NCI-H748 (cell line): Measurements from ENCODE around the gene KCNF1.

ENCODE experiments used
- DNase-seq: peaks from one replicate; lab custom pipeline; 2025; ENCODE audit not compliant: unreplicated experiment; lab: John Stamatoyannopoulos, UW

The KCNF1 gene

DNA sequence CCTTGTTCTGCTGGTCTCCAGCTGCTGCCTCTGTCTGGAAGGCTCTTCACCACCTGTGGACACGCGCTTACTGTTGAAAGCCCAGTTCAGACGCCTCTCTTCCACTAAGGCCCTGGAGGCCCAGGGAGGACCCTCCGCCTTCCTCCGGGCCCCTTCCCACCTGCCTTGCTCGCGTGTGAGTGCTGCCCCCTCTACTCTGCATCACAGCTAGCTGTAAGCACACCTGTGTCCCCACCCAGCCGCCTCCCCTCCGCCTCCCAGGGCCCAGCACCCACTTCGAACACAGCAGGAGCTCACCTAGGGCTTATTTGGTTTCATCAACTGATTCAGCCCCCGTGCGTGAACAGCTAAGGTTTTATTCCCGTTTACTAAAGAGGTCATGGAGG is 49.7 kb downstream of the KCNF1 start:
- DNase-seq, result no peak

GRCh38 chr2:10962004-10962403 is 50.3 kb downstream of the KCNF1 start:
- no peak for DNase-seq

DNA sequence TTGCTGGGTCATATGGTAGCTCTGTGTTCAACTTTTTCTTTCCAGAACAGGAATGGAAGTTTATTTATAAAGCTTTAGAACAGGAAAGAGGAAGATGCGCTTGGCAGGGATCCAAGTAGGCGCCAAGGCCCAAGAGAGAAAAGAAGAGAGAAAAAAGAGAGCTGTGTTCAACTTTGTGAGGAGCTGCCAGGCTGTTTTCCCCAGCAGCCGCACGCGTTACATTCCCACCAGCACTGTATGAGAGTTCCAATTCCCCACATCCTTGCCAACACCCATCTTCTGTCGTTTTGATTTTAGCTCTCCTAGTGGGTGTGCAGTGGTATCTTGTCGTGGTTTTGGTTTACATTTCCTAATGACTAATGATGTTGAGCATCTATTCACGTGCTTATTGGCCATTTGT is 51.4 kb downstream of the KCNF1 start:
- DNase-seq, result no peak
